Activated T-helper 9 cell treated with anti-CD3 and anti-CD28 coated beads, Interleukin-2, amount 50 U/mL, for 16 hours (primary cell): ENCODE results near the gene LAMB4.

ENCODE experiments used
- DNase-seq: peaks from one replicate; pipeline ENCODE4 v3.0.0-alpha.2; 2020; ENCODE audit warnings: low read depth

LAMB4 gene

GRCh38 chr7:107996072-107996882 is 133.9 kb downstream of the LAMB4 start:
- DNase-seq = no peak

GRCh38 chr7:107995184-107996071 is 134.7 kb downstream of the LAMB4 start:
- DNase-seq = no peak

- no peak for DNase-seq
Observed at GRCh38 chr7:107994421-107995030, 135.6 kb downstream of the LAMB4 start.

DNA sequence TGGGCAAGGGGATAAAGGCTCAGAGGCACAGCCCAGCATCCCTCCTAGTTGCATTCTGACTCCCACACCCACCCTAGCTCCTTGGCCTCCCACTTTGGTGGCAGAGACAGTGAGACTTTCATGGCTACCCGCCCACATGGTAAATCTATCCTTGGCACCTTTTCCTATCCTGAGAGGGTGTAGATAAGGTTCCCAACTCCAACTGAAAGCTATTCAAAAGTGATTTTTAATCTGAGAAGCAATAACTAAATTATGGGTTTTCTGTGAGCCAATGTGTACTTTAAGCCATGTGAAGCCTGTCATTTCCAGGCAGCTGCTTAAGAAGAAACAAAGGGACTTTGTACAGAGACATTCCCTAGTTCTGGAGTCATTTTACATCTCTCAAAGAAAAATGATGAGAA is 136.3 kb downstream of the LAMB4 start:
- no peak for DNase-seq

- no peak for DNase-seq
Observed at GRCh38 chr7:107989618-107990373, 140.4 kb downstream of the LAMB4 start.

DNA sequence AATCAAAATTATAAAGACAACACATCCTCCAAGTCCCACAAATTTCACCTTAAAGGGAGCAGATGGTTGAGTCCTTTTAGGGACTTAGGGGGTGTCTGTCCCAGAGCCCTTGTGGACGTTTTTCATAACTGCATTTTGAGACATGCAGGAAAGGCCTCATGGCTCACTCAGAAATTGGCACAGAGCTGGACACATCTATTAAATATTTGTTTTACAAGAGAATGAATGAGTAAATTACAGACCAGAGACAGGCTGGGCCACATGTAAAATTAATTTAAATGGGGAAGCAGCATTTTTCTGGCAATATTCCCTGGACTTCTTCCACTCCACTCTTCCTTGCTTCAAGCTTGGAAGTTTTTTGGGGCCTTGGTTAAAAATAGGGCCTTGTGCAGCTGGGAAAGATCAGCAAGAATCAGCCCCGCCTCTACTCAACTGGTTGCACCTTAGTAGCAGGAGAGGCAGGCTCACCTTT is 147.2 kb downstream of the LAMB4 start:
- DNase-seq = no peak

- no peak for DNase-seq
Observed at GRCh38 chr7:107982042-107982840, 147.9 kb downstream of the LAMB4 start.

DNA sequence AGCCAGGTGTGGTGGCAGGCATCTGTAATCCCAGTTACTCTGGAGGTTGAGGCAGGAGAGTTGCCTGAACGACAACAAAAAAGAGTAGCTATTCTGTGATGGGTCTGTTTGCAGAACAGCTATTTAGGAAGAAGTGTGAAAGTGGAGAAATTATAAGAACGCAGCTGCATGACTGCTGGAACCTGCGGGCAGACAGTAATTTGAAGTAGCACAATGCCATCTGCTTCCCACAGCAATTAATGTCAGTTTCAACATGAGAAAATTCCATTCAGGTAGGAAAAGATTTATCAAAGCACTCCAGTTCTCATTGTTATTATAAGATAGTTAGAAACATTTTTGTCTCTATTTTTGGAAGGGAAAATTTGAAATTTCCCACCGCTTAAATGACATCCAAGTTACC is 148.7 kb downstream of the LAMB4 start:
- DNase-seq = no peak

DNA sequence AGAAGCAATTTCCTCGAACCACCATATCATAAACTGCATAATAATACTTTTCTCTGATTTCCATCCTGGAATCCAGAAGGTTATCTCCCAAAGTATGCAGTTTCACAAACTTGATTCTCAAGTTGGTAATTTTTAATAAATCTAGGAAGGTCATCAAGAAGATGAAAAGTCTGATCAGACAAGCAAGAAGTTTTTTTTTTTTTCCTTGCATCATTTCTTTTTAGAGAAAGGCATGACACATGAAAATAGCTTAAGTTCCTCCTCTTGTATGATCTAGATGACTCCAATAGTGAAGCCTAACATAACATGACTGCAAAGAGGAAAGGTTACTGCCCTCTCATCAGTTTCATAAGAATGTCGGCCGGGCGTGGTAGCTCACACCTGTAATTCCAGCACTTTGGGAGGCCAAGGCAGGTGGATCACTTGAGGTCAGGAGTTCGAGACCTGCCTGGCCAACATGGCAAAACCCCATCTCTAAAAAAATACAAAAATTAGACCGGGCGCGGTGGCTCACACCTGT is 149.4 kb downstream of the LAMB4 start:
- DNase-seq = no peak

DNA sequence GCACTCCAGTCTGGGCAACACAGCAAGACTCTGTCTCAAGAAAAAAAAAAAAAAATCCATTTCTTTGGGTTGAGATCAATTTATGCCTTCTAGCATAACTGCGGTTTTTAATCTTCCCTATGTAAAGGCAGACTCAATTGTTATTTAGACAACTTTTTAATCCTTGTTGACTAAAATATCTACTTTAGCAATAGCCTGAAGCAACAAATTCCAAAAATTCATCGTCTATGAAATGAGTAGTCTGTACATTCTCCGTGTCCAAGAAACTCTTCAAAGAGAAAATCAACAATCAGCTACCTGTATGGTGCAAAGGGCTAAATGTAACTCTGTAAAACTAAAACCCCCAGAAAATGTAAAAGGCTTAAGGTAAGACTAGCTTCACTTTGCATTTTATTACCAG is 150.0 kb downstream of the LAMB4 start:
- no peak for DNase-seq

GRCh38 chr7:107978815-107979408 is 151.2 kb downstream of the LAMB4 start:
- no peak for DNase-seq

GRCh38 chr7:107977048-107977447 is 153.1 kb downstream of the LAMB4 start:
- DNase-seq = no peak

DNA sequence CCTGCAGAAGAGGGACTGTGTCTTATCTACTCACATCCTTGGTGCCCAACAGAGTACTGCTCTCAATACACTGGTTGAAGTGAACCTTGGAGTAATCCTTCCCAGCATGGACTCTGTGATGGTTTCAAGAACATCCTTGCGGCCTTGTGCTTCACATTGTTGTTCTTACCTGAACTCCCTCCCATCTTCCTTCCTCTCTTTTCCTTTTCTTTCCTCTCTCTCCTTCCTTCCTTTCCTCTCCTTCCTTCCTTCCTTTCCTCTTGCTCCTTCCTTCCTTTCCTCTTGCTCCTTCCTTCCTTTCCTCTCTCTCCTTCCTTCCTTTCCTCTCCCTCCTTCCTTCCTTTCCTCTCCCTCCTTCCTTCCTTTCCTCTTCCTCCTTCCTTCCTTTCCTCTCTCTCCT is 153.5 kb downstream of the LAMB4 start:
- DNase-seq = no peak

- no peak for DNase-seq
Observed at GRCh38 chr7:107975394-107976013, 154.7 kb downstream of the LAMB4 start.

GRCh38 chr7:107973861-107974260 is 156.3 kb downstream of the LAMB4 start:
- DNase-seq = no peak
